GM19023 (cell line): ENCODE measurements around the gene OR5K3.

Experiments used
- ATAC-seq: cut with Tn5 transposase; IDR thresholded peaks from one replicate; pipeline ENCODE4 v1.9.1; 2021; ENCODE audit warnings: mild to moderate bottlenecking, moderate library complexity; ENCODE audit not compliant: unreplicated experiment

OR5K3 gene

DNA sequence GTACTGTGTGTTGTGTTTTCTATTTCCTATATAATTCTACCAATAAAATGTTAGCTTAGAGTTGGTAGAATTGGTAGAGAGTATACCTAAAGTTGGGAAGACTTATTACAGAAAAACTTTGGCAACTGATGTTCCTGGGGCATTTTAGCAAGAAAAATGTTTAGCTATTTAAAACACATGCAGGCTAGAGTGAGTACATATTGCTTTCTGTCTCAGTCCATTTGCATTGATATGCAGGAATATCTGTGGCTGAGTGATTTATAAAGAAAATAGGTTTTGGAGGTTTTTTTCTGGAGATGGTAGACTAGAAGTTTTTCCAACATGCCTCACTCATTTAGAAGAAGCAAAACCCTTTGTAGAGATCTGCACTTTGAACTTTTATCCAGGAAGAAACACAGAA is 42.1 kb downstream of the OR5K3 start:
- ATAC-seq, result no peak

DNA sequence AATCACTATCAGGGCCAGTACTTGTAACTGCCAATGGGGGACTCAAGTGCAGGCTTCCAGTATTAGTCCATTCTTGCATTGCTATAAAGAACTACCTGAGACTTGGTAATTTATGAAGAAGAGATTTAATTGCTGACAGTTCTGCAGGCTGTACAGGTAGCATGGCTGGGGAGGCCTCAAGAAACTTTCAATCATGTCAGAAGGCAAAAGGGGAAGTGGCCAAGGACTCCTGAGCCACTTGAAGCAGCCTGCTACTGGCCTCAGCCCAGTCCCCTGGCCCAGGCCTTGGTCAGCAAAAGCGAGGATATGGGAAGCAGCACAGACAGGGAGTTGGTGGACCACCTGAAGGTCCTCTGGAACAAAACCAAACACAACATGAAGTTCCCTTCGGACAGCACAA is 43.3 kb downstream of the OR5K3 start:
- ATAC-seq, result no peak

DNA sequence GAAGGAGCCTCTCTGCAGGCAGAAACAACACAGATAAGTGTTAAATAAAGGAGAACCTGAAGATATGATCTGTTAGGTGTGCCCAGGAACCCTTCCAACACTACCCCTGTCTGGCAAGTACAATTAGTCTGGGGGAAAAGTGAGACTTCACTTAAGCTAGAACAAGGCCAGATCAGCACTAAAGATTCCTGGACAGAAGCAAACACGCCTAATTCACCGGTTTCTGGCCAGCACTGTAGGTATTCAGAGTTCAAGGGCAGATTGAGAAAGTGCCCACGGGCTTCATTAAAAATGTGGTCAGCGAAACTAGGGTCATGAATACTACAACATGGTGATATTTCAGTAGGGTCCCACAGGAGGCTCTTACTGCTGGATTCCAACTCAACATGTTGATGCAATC is 43.9 kb downstream of the OR5K3 start:
- no peak for ATAC-seq

DNA sequence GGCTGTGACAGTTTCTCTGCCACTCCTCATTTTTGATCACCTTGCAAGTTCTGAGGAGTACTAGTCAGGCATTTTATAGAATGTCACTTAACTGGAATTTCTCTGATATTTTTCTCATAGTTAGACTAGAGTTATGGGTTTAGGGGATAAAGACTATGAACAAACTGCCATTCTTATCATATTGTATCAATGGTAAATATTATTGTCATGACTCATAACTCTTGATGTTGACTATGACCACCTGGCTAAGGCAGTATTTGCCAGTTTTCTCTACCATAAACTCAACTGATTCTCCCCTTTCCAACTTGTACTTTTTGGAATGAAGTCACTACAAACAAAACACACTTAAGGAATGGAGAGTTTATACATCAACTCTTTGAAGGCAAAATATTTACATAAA is 49.8 kb downstream of the OR5K3 start:
- ATAC-seq, result no peak
